ENCODE data around the gene ADGRF1.
"Not testable (repeated sequence)": the region's sequence is repeated elsewhere in the genome, so short reads cannot be mapped to it uniquely, and the experiment has no call there.

Gene ADGRF1

GRCh38 chr6:47016909-47017308, 25.2 kb downstream of the ADGRF1 start:
- Mint-ChIP-seq H3K27me3 (ENCODE audit: low read depth) (no peaks in the 10 kb centered on the region), H3K4me1 (ENCODE audit: low read depth) (no peaks in the 10 kb centered on the region), H3K27ac (no peak overlapping the region), H3K4me3 (no peak overlapping the region), H3K36me3 (ENCODE audit: low read depth) (no peaks in the 10 kb centered on the region), H3K9me3 (no peaks in the 10 kb centered on the region)

DNA sequence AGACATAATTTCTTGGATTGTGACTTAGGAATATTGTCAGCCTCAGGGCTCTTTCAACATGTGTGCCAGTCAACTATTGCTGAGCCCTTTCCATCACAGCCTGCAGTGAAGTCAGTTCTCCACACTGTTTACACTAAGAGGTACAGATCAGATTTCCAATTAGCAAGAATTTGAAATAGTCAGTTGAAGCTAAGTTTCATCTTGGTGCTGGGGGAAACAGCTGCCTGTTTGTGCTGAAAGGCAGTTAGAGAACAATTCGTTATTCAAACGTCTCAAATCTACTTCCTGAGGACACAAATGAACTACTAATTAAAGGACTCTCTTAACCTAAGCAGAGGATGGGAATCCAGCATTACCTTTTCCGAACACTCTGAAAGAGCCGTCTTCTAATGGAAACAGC, 25.9 kb downstream of the ADGRF1 start:
- no peaks in the 10 kb centered on the region for H3K27me3 Mint-ChIP-seq (ENCODE audit: low read depth)
- no peak overlapping the region for H3K4me3 Mint-ChIP-seq
- H3K36me3 Mint-ChIP-seq (ENCODE audit: low read depth): no peaks in the 10 kb centered on the region
- no peak overlapping the region for H3K27ac Mint-ChIP-seq
- no peaks in the 10 kb centered on the region for H3K4me1 Mint-ChIP-seq (ENCODE audit: low read depth)
- H3K9me3 Mint-ChIP-seq: no peaks in the 10 kb centered on the region

GRCh38 chr6:47014401-47014800, 27.7 kb downstream of the ADGRF1 start:
- Mint-ChIP-seq H3K4me3 (no peak overlapping the region), H3K4me1 (ENCODE audit: low read depth) (no peaks in the 10 kb centered on the region), H3K36me3 (ENCODE audit: low read depth) (no peaks in the 10 kb centered on the region), H3K9me3 (no peaks in the 10 kb centered on the region), H3K27me3 (ENCODE audit: low read depth) (no peaks in the 10 kb centered on the region), H3K27ac (no peak overlapping the region)

DNA sequence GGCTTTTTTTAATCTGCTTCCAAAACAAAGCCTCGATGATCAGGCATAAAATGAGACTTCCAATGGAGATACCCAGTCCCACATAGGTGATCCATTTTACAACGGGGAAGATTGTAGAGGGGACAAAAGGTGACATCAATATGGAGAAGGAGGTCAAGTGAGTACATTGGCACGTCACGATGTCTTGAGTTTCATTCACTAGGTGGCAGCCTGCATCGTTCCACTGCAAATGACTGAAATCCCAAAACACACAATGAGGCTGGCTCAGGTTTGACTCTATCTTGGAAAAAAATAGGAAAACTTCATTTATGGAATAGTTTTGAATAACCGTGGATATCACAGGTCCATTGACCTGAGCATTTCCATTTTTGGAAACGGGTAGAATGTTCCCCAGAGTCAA, 32.5 kb downstream of the ADGRF1 start:
- H3K27me3 Mint-ChIP-seq (ENCODE audit: low read depth): no peaks in the 10 kb centered on the region
- no peak overlapping the region for H3K4me3 Mint-ChIP-seq
- H3K4me1 Mint-ChIP-seq (ENCODE audit: low read depth): no peaks in the 10 kb centered on the region
- no peaks in the 10 kb centered on the region for H3K36me3 Mint-ChIP-seq (ENCODE audit: low read depth)
- no peak overlapping the region for H3K27ac Mint-ChIP-seq
- no peaks in the 10 kb centered on the region for H3K9me3 Mint-ChIP-seq

GRCh38 chr6:47008397-47008763, 33.8 kb downstream of the ADGRF1 start:
- Mint-ChIP-seq H3K9me3 (no peaks in the 10 kb centered on the region), H3K4me1 (ENCODE audit: low read depth) (no peaks in the 10 kb centered on the region), H3K27ac (no peak overlapping the region), H3K36me3 (ENCODE audit: low read depth) (no peaks in the 10 kb centered on the region), H3K27me3 (ENCODE audit: low read depth) (no peaks in the 10 kb centered on the region), H3K4me3 (no peak overlapping the region)

DNA sequence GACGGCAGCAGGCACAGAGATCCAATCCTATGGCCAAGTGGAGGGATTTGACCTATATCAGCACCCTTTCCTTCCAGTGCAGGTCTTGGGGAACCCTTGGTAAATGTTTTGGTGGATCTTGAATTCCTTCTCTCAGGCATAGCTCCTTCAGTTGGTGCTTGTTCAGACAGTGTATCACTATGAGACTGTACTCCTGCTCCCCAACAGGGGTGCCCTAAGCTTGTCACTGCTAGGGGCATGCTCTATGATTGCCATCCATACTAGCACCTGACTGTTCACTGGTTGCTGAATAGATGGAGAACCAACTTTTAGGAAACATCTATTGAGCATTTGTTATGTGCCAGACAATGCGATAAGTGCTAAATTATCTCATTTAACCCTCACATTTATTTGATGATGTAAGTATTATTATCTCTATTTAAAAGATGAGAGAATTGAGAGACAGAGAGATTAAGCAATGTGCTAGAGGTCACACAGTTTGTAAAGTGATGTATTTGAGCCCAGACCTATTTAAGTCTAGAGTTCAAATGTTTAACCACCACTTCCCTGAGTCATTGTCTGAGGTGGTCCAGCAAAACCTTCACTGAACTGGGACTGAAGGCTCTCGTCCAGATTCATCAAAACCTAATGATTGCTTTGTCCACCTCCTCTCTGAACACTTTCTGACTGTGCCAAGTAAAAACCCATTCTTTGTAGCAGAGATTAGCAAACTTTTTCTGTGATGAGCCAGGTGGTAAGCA, 34.3 kb downstream of the ADGRF1 start:
- Mint-ChIP-seq H3K36me3 (ENCODE audit: low read depth) (no peaks in the 10 kb centered on the region), H3K9me3 (no peaks in the 10 kb centered on the region), H3K27ac (no peak overlapping the region), H3K4me1 (ENCODE audit: low read depth) (no peaks in the 10 kb centered on the region), H3K27me3 (ENCODE audit: low read depth) (no peaks in the 10 kb centered on the region), H3K4me3 (no peak overlapping the region)

DNA sequence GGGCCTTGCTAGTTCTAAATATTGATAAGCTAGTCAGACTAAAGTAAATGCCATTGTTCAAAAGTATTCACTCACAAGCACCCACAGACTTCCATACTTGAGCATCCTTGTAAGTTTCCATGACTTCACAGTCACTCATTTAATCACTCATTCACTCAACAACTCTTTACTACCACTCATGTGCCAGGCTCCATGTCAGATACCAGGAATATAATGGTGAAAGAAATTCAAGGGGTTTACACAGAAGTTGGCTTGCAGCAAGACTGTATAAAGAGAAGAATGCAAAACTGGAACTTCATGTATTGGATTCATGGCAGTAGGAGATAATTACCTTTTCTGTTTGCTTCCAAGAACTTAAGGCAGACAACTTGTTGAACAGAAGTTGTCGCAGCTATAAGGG, 36.6 kb downstream of the ADGRF1 start:
- Mint-ChIP-seq H3K4me1 (ENCODE audit: low read depth) (no peaks in the 10 kb centered on the region), H3K27me3 (ENCODE audit: low read depth) (no peaks in the 10 kb centered on the region), H3K27ac (no peak overlapping the region), H3K9me3 (no peaks in the 10 kb centered on the region), H3K36me3 (ENCODE audit: low read depth) (no peaks in the 10 kb centered on the region), H3K4me3 (no peak overlapping the region)

GRCh38 chr6:47004463-47004862, 37.7 kb downstream of the ADGRF1 start:
- Mint-ChIP-seq H3K4me3 (no peak overlapping the region), H3K27me3 (ENCODE audit: low read depth) (no peaks in the 10 kb centered on the region), H3K4me1 (ENCODE audit: low read depth) (no peaks in the 10 kb centered on the region), H3K27ac (no peak overlapping the region), H3K9me3 (no peaks in the 10 kb centered on the region), H3K36me3 (ENCODE audit: low read depth) (no peaks in the 10 kb centered on the region)

GRCh38 chr6:47000842-47001241, 41.3 kb downstream of the ADGRF1 start:
- Mint-ChIP-seq H3K27me3 (ENCODE audit: low read depth) (no peaks in the 10 kb centered on the region), H3K4me1 (ENCODE audit: low read depth) (no peaks in the 10 kb centered on the region), H3K4me3 (no peak overlapping the region), H3K36me3 (ENCODE audit: low read depth) (no peaks in the 10 kb centered on the region), H3K9me3 (no peaks in the 10 kb centered on the region), H3K27ac (no peak overlapping the region)

- H3K4me1 Mint-ChIP-seq (ENCODE audit: low read depth): no peaks in the 10 kb centered on the region
- no peaks in the 10 kb centered on the region for H3K9me3 Mint-ChIP-seq
- no peaks in the 10 kb centered on the region for H3K27me3 Mint-ChIP-seq (ENCODE audit: low read depth)
- no peaks in the 10 kb centered on the region for H3K36me3 Mint-ChIP-seq (ENCODE audit: low read depth)
- H3K27ac Mint-ChIP-seq: no peak overlapping the region
- H3K4me3 Mint-ChIP-seq: no peak overlapping the region
These were observed 43.6 kb downstream of the ADGRF1 start for GRCh38 chr6:46998436-46999017.

GRCh38 chr6:46997646-46998045, 44.5 kb downstream of the ADGRF1 start:
- Mint-ChIP-seq H3K9me3 (no peaks in the 10 kb centered on the region), H3K27ac (no peak overlapping the region), H3K4me3 (no peak overlapping the region), H3K4me1 (ENCODE audit: low read depth) (no peaks in the 10 kb centered on the region), H3K36me3 (ENCODE audit: low read depth) (no peaks in the 10 kb centered on the region), H3K27me3 (ENCODE audit: low read depth) (no peaks in the 10 kb centered on the region)

GRCh38 chr6:46996860-46997641, 45.1 kb downstream of the ADGRF1 start:
- H3K9me3 Mint-ChIP-seq: no peaks in the 10 kb centered on the region
- no peaks in the 10 kb centered on the region for H3K4me1 Mint-ChIP-seq (ENCODE audit: low read depth)
- H3K27me3 Mint-ChIP-seq (ENCODE audit: low read depth): no peaks in the 10 kb centered on the region
- H3K4me3 Mint-ChIP-seq: no peak overlapping the region
- no peak overlapping the region for H3K27ac Mint-ChIP-seq
- no peaks in the 10 kb centered on the region for H3K36me3 Mint-ChIP-seq (ENCODE audit: low read depth)

GRCh38 chr6:46994933-46995332, 47.2 kb downstream of the ADGRF1 start:
- no peaks in the 10 kb centered on the region for H3K9me3 Mint-ChIP-seq
- no peak overlapping the region for H3K4me3 Mint-ChIP-seq
- H3K27me3 Mint-ChIP-seq (ENCODE audit: low read depth): no peaks in the 10 kb centered on the region
- no peak overlapping the region for H3K27ac Mint-ChIP-seq
- H3K36me3 Mint-ChIP-seq (ENCODE audit: low read depth): no peaks in the 10 kb centered on the region
- H3K4me1 Mint-ChIP-seq (ENCODE audit: low read depth): no peaks in the 10 kb centered on the region

- Mint-ChIP-seq H3K27ac (no peak overlapping the region), H3K4me3 (no peak overlapping the region), H3K9me3 (no peaks in the 10 kb centered on the region), H3K27me3 (ENCODE audit: low read depth) (no peaks in the 10 kb centered on the region), H3K36me3 (ENCODE audit: low read depth) (no peaks in the 10 kb centered on the region), H3K4me1 (ENCODE audit: low read depth) (no peaks in the 10 kb centered on the region)
These were observed 48.3 kb downstream of the ADGRF1 start for GRCh38 chr6:46993846-46994245.

DNA sequence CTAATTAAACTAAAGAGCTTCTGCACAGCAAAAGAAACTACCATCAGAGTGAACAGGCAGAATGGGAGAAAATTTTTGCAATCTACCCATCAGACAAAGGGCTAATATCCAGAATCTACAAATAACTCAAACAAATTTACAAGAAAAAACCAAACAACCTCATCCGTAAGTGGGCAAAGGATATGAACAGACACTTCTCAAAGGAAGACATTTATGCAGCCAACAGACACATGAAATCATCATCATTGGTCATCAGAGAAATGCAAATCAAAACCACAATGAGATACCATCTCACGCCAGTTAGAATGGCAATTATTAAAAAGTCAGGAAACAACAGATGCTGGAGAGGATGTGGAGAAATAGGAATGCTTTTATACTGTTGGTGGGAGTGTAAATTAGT, 49.7 kb downstream of the ADGRF1 start:
- H3K27ac Mint-ChIP-seq; H3K36me3 Mint-ChIP-seq (ENCODE audit: low read depth); H3K9me3 Mint-ChIP-seq; H3K4me1 Mint-ChIP-seq (ENCODE audit: low read depth); H3K4me3 Mint-ChIP-seq; H3K27me3 Mint-ChIP-seq (ENCODE audit: low read depth): not testable (repeated sequence)

All from T-helper 1 cell treated with Interleukin-12 subunit alpha and Interleukin-12 subunit beta and Interleukin-4 antibody, amounts not matched to agents 30 μg/mL and 1 μg/mL, for 36 hours (primary cell).